ENCODE measurements around the gene ADAMTS2. TPM values are rescaled to one million over a fixed set of nuclear protein-coding genes. Genes with fewer than 3 reads are reported as not detected.
"Not testable (repeated sequence)": the region's sequence is repeated elsewhere in the genome, so short reads cannot be mapped to it uniquely, and the experiment has no call there.

The ADAMTS2 gene
- polyA plus RNA-seq, 3 donors from 2014 or later = 0.03 TPM; not detected in 2

DNA sequence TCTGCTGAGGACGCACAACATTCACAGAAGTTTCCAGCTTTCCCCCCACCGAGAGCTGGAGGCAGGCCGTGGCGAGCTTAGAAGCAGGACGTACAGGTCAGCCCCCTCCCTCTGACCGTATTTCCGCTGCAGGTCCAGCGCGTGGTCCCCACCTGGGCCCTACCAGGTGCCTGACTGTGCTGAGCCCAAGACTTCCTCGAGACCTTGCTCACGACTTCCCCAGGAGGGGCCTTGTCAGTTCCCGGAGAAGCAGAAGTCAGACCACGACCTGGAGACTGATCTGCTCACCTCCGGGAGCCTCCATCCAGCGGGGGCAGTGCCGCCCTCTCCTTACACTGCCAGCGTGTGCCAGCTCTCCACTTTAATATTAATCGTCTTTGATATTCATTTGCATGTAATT is 128.9 kb downstream of the ADAMTS2 start:
- not testable (repeated sequence) for H3K27ac Mint-ChIP-seq; H3K4me1 Mint-ChIP-seq; DNase-seq; H3K9me3 Mint-ChIP-seq; H3K4me3 Mint-ChIP-seq; H3K36me3 Mint-ChIP-seq; H3K27me3 Mint-ChIP-seq (ENCODE audit: low read depth in 3 of 3)

DNA sequence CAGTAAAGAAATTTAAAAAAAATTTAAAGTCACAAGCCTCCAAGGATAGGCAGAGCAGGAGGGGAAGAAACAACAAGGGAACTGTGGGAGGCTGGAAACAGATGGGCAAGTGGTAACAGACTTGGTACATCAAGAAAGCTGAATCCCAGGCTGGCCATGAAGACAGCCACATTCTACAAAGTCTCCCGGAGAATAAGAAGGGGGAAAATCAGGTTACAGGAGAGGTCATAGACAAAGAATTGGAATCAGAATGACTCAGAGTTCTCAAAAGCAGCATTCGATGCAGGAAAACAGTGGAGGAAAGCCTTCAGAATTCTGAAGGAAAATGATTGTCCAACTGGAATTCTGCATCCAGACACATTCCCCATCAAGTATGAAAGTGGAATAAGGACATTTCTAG is 129.7 kb downstream of the ADAMTS2 start:
- no peak overlapping the region for H3K27ac Mint-ChIP-seq

DNA sequence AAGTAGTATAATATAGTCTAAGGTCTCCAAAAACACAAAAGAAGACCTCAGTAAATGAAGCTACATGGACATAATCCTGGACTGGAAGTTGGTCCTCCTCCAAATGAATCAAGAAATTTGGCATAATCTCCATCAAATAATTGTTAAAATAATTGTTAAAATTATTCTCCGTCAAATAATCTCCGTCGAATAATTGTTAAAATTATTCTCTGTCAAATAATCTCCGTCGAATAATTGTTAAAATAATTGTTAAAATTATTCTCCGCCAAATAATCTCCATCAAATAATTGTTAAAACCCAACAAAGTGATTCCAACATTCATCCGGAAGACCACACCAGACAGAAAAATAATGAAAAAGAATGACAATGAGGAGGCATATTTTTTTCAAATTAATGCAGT is 130.6 kb downstream of the ADAMTS2 start:
- Mint-ChIP-seq H3K4me3 (no peak overlapping the region), H3K27me3 (ENCODE audit: low read depth in 3 of 3) (no peaks in the 10 kb centered on the region), H3K4me1 (no peaks in the 10 kb centered on the region), H3K36me3 (no peaks in the 10 kb centered on the region), H3K27ac (no peak overlapping the region), H3K9me3 (no peaks in the 10 kb centered on the region)
- DNase-seq = no peak

More for the DNA sequence above, 129.7 kb downstream of the ADAMTS2 start:
- Mint-ChIP-seq H3K4me3 (no peak overlapping the region), H3K9me3 (no peaks in the 10 kb centered on the region), H3K27me3 (ENCODE audit: low read depth in 3 of 3) (no peaks in the 10 kb centered on the region), H3K4me1 (no peaks in the 10 kb centered on the region), H3K36me3 (no peaks in the 10 kb centered on the region)
- no peak for DNase-seq

DNA sequence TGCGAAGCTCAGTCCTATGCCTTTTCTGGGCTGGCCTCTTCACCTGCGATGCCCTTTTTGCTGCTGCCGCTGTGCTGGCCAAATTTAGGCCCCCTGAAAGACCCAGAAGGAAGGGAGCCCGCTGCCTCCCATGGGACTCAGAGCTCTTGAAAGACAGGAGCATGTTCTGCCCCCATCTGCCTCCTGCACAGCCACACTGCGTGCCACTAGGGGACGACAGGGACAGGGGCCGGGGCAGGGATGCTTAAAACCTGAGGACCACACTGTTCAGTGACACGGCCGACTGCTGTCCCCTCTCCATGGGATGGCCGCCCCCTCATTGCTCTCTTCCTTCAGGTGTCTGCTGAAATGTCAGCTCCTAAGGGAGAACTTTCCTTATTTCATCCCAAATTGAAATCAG is 132.4 kb downstream of the ADAMTS2 start:
- DNase-seq = no peak
- H3K27me3 Mint-ChIP-seq (ENCODE audit: low read depth in 3 of 3) = peaks cover 0 to 2% (median 0%) of the 10 kb centered on the region in 3 donors
- no peak overlapping the region for H3K4me3 Mint-ChIP-seq
- no peaks in the 10 kb centered on the region for H3K4me1 Mint-ChIP-seq
- H3K36me3 Mint-ChIP-seq = no peaks in the 10 kb centered on the region
- no peak overlapping the region for H3K27ac Mint-ChIP-seq
- no peaks in the 10 kb centered on the region for H3K9me3 Mint-ChIP-seq

DNA sequence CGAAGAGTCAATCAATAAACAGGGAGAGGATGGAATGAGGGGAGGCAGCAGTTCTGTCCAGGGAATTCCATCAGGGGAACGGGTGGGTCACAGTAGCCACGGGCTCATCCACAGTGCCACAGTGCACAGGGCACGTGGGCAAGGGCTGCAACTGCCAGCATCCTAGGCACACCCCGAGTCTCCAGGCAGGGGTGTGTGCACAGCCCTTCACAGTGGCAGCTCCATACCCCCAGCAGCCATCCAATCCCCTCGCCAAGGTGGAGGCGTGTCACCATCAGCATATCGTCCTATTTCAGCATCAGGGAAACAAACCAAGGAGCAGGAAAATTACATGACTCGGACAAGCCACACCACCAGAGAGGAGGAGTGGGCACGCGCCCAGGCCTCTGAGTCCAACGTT is 133.6 kb downstream of the ADAMTS2 start:
- Mint-ChIP-seq H3K36me3 (no peaks in the 10 kb centered on the region), H3K9me3 (no peaks in the 10 kb centered on the region), H3K27ac (no peak overlapping the region), H3K4me3 (no peak overlapping the region), H3K4me1 (no peaks in the 10 kb centered on the region), H3K27me3 (ENCODE audit: low read depth in 3 of 3) (peaks cover 0 to 2% (median 0%) of the 10 kb centered on the region in 3 donors)
- no peak for DNase-seq

DNA sequence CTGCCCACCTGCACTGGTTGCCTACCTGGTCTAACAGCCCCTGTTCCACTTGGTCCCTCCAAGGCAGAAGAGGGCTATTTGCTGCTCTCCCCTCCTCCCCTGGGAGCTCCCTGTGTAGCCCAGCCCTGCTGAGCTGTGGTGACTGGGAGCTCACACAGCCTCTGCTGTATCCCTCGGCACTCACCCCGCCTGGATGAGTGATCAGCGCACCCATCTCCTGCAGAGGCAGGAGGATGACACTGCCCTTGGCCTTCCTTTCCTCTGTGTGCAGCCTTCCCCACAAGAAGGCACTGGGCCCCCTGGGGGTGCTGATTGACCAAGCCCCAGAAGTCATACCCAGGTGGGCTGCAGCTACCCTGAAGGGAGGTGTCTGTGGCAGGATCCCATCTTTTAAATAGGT is 134.2 kb downstream of the ADAMTS2 start:
- H3K9me3 Mint-ChIP-seq = no peaks in the 10 kb centered on the region
- DNase-seq = no peak
- H3K27ac Mint-ChIP-seq = no peak overlapping the region
- no peaks in the 10 kb centered on the region for H3K4me1 Mint-ChIP-seq
- H3K4me3 Mint-ChIP-seq = no peak overlapping the region
- H3K27me3 Mint-ChIP-seq (ENCODE audit: low read depth in 3 of 3) = peaks cover 0 to 2% (median 0%) of the 10 kb centered on the region in 3 donors
- H3K36me3 Mint-ChIP-seq = no peaks in the 10 kb centered on the region

DNA sequence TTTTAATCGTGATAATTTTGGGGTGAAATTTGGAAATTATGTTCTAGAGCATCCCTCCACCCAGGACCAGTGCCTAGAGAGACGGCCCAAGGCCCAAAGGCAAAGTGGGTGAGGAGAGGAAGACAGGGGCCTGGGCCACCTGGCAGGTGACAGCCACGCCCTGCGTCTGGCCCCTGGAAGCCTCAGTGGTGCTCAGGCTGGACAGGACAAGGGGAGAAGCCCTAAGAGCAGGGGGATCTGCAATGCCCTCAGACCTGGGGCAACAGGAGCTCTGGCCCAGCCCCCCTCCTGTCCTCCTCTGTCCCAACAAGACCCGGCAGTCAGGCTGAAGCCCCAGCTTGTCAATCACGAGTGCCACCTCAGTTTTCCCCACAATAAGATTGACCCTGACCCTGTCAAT is 134.8 kb downstream of the ADAMTS2 start:
- no peaks in the 10 kb centered on the region for H3K4me1 Mint-ChIP-seq
- H3K9me3 Mint-ChIP-seq = no peaks in the 10 kb centered on the region
- no peak overlapping the region for H3K4me3 Mint-ChIP-seq
- peaks cover 0 to 5% (median 0%) of the 10 kb centered on the region in 3 donors for H3K27me3 Mint-ChIP-seq (ENCODE audit: low read depth in 3 of 3)
- DNase-seq = no peak
- H3K36me3 Mint-ChIP-seq = no peaks in the 10 kb centered on the region
- H3K27ac Mint-ChIP-seq = no peak overlapping the region

DNA sequence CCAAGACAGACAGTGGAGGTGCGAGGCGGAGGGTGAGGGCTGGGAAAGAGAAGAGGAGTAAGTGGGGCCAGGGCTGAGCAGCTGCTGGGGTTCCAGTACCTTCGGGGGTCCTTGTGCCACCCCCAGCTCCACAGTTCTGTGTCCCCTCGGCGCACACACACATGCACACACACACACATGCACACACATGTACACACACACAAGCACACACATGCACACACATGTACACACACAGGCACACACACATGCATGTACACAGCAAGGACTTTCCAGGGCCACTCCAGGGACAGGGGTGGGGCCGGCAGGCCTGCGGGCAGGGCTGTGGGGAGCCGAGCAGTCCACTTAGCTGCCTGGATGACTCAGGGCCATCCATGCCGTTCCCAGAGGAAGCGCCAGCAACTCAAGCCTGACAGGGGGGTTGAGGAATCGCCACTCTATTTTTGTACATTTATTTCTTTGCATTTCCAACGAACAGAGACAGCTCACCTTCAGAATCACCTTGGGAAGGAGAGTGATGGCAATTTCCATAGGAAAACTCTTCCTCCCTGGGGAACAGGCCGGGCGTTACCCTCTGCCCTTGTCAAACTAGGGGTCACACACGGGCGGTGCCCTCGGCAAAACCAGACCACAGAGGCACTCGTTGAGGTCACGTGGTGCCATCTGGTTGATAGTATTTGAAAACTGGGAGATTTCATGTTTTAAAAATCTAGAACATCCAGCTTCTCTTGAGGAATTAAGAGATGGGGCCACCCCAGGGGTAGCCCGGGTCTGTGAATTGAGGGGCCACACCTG is 135.7 kb downstream of the ADAMTS2 start:
- H3K4me1 Mint-ChIP-seq = no peaks in the 10 kb centered on the region
- no peak for DNase-seq
- H3K27me3 Mint-ChIP-seq (ENCODE audit: low read depth in 3 of 3) = peaks cover 0 to 5% (median 0%) of the 10 kb centered on the region in 3 donors
- no peak overlapping the region for H3K4me3 Mint-ChIP-seq
- H3K27ac Mint-ChIP-seq = no peak overlapping the region
- no peaks in the 10 kb centered on the region for H3K9me3 Mint-ChIP-seq
- H3K36me3 Mint-ChIP-seq = no peaks in the 10 kb centered on the region

DNA sequence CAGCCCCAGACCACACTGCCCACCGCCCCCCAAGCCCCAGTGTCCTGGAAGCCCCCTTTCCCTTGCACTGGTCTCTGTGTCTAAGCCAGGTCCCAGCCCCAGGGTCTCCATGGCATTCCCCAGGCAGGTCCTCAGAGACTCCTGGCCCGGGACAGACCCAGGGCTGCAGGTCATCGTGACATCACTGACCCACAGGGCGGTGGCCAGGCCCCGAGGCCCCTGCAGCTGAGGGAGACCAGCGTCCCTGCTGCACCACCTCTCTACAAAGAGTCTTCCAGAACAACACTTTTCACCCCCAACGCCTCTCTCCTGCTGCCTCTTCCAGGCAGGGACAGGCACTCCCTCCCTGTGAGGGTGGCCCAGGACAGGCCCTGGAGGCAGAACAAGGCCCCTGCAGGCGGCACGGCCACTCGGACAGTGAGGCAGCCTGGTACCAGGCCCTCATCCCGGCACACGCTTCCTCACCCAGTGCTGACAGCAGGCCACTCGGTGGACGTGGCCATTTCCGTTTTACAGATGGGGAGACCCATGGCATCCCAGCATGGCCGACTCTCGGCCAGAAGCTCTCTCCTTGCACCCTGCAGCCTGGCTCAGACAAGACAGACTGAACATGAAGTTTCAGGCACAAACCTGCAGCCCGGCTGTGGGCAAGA is 136.4 kb downstream of the ADAMTS2 start:
- peaks cover 0 to 5% (median 0%) of the 10 kb centered on the region in 3 donors for H3K27me3 Mint-ChIP-seq (ENCODE audit: low read depth in 3 of 3)

DNA sequence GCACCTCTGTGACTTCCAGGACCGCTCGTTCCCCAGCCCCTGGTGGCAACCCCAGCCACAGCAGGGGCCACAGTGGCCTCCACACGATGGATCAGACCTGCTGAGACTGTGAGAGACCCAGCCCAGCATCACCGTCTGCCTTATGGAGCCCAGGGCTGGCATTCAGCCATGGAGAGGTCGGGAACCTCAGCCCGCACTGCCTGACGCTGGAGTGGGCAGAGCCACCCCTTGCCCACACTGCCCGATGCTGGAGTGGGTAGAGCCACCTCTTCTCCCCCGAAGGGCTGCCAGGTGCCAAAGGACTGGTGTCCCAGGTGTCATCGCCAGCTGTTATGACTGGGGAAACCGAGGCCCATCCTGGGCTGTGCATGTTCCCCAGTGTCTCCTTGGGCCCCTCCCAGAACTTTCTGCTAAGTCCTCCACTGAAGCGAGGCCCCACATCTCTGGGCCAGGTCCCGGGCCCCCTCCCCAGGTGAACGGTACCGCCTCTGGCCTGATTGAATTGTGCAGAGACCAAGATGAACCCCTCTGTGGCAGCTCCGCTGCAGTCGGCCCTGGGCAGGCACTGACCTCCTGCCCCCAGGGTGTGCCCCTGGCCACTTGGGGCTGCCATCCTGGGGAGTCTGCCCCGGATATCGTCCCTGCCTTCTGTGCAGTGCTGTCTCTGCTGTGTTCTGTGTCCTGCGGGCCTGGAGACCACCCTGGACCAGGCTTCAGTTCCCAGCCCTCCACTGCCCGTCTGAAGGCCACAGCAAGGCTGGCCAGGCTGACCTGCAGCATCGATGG is 137.1 kb downstream of the ADAMTS2 start:
- Mint-ChIP-seq H3K4me3 (no peak overlapping the region), H3K27ac (no peak overlapping the region), H3K4me1 (no peaks in the 10 kb centered on the region), H3K36me3 (no peaks in the 10 kb centered on the region), H3K27me3 (ENCODE audit: low read depth in 3 of 3) (peaks cover 0 to 5% (median 0%) of the 10 kb centered on the region in 3 donors), H3K9me3 (no peaks in the 10 kb centered on the region)
- no peak for DNase-seq

More for the DNA sequence above, 136.4 kb downstream of the ADAMTS2 start:
- H3K4me1 Mint-ChIP-seq = no peaks in the 10 kb centered on the region
- H3K27ac Mint-ChIP-seq = no peak overlapping the region
- H3K4me3 Mint-ChIP-seq = no peak overlapping the region
- H3K9me3 Mint-ChIP-seq = no peaks in the 10 kb centered on the region
- no peak for DNase-seq
- no peaks in the 10 kb centered on the region for H3K36me3 Mint-ChIP-seq

DNA sequence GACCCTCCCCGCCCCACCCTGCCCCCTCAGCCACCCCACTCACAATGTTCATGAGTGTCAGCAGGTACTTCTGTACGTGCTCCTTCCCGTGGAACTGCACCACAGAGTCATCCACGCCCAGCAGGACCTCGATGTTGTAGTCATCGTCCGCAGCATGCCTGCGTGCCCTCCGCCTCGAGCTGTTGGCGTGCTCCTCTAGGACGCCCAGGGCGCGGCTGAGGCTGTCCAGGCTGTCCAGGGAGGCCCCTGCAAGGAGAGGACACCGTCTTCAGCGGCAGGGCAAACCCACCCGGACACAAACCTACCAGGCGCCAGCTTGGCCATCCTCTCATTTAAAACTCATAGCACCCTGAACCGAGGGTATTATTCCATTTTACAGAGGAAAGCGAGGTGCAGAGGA is 137.8 kb downstream of the ADAMTS2 start:
- H3K36me3 Mint-ChIP-seq = no peaks in the 10 kb centered on the region
- H3K4me3 Mint-ChIP-seq = no peak overlapping the region
- H3K9me3 Mint-ChIP-seq = no peaks in the 10 kb centered on the region
- DNase-seq = no peak
- H3K27ac Mint-ChIP-seq = no peak overlapping the region
- H3K27me3 Mint-ChIP-seq (ENCODE audit: low read depth in 3 of 3) = peaks cover 0 to 5% (median 0%) of the 10 kb centered on the region in 3 donors
- no peaks in the 10 kb centered on the region for H3K4me1 Mint-ChIP-seq

DNA sequence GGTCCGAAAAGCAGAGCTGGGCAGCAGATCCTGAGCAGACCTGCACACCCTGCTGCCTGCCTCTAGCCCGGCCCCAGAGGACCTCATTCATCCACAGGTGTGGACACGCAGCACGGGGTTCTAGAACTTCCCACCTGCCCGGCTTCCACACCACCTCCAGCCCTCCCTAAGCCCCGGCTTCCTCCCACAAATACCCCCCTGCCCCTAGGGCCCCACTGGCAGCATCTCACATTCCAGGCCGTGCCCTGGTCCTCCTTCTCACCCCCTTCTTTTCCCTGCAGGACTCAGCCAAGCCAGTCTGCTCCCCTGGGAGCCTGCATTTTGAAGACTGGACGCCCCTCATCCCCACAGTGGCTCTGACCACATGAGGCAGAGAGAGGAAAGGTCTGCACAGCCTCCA is 138.9 kb downstream of the ADAMTS2 start:
- no peaks in the 10 kb centered on the region for H3K4me1 Mint-ChIP-seq
- no peak for DNase-seq
- H3K27ac Mint-ChIP-seq = no peak overlapping the region
- no peak overlapping the region for H3K4me3 Mint-ChIP-seq
- H3K27me3 Mint-ChIP-seq (ENCODE audit: low read depth in 3 of 3) = peaks cover 0 to 6% (median 0%) of the 10 kb centered on the region in 3 donors
- no peaks in the 10 kb centered on the region for H3K9me3 Mint-ChIP-seq
- H3K36me3 Mint-ChIP-seq = no peaks in the 10 kb centered on the region

DNA sequence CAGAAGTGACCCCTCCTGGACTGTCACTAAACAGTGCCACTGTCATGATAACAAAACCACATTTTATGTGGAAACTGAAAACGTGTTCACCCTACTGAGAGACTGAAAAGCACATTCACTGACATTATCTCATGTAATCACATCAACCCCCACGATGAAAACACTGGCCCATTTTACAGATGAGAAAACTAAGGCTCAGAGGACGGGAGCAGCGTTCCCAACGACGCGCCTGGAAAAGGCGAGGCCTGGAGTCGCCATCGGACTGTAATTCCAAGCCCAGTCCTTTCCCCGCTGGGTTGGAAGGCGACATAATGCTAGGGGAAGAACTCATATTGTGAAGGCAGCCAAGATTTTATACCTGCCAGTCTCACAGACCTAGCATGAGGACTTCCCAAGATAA is 140.0 kb downstream of the ADAMTS2 start:
- no peak for DNase-seq
- Mint-ChIP-seq H3K36me3 (no peaks in the 10 kb centered on the region), H3K4me1 (no peaks in the 10 kb centered on the region), H3K4me3 (no peak overlapping the region), H3K27ac (no peak overlapping the region), H3K9me3 (no peaks in the 10 kb centered on the region), H3K27me3 (ENCODE audit: low read depth in 3 of 3) (peaks cover 0 to 6% (median 0%) of the 10 kb centered on the region in 3 donors)

DNA sequence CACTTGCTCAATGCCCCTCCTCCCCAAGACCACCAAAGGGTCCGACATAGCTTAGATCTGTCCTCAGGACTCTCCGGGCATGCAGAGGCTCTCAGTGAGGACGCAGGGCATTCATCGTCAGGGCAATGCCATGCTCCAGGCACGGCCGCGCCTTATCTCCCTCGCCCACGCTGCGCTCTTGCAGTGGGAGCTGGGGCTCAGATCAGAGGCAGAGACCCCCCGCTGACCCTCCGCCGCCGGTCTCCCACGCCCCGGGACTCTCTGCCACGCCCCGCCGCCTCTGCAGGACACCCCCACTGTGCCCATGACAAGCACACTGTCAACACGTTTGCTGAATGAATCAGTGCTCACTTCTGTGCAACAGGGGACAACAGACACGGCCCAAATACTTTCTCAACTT is 140.7 kb downstream of the ADAMTS2 start:
- H3K4me3 Mint-ChIP-seq = no peak overlapping the region
- no peak overlapping the region for H3K27ac Mint-ChIP-seq
- no peaks in the 10 kb centered on the region for H3K36me3 Mint-ChIP-seq
- no peaks in the 10 kb centered on the region for H3K9me3 Mint-ChIP-seq
- H3K4me1 Mint-ChIP-seq = no peaks in the 10 kb centered on the region
- peaks cover 0 to 6% (median 0%) of the 10 kb centered on the region in 3 donors for H3K27me3 Mint-ChIP-seq (ENCODE audit: low read depth in 3 of 3)
- no peak for DNase-seq
